ENCODE measurements around the gene ESRRA.

DNA sequence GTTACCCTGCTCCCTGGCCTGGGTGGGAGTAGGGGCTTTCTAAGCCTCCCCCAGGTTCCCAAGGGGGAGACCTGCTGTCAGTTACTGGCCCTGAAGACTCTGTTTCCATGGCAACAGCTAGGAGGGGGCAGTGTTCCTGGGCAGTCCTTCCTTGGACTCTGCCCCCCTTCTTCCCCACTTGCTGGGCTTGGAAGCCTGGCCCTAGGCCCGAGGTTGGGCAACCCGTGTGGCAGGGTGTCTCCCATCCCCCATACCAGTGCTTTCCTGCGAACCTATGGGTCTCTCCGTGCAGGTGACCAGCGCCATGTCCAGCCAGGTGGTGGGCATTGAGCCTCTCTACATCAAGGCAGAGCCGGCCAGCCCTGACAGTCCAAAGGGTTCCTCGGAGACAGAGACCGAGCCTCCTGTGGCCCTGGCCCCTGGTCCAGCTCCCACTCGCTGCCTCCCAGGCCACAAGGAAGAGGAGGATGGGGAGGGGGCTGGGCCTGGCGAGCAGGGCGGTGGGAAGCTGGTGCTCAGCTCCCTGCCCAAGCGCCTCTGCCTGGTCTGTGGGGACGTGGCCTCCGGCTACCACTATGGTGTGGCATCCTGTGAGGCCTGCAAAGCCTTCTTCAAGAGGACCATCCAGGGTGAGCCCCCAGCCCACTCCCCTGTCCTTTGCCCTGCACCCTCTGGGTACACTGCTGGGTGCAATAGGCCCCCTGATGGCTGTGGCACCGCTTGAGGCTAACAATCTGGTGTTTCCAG lies 1.7 kb downstream of the ESRRA start:
- TF ChIP-seq, protein P1, sequence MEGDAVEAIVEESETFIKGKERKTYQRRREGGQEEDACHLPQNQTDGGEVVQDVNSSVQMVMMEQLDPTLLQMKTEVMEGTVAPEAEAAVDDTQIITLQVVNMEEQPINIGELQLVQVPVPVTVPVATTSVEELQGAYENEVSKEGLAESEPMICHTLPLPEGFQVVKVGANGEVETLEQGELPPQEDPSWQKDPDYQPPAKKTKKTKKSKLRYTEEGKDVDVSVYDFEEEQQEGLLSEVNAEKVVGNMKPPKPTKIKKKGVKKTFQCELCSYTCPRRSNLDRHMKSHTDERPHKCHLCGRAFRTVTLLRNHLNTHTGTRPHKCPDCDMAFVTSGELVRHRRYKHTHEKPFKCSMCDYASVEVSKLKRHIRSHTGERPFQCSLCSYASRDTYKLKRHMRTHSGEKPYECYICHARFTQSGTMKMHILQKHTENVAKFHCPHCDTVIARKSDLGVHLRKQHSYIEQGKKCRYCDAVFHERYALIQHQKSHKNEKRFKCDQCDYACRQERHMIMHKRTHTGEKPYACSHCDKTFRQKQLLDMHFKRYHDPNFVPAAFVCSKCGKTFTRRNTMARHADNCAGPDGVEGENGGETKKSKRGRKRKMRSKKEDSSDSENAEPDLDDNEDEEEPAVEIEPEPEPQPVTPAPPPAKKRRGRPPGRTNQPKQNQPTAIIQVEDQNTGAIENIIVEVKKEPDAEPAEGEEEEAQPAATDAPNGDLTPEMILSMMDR (conservative IDR thresholded peaks at IDR 0.05; ENCODE audit: low read length), result no peak
- TF ChIP-seq EZH2phosphoT487 (IDR thresholded peaks at IDR 0.05; ENCODE audit: borderline replicate concordance, low read depth, low read length), result no peak

Data from OCI-LY7 (cell line).